Measurements from ENCODE around the gene ZDHHC14. TPM values are rescaled to one million over a fixed set of nuclear protein-coding genes. Genes with fewer than 3 reads are reported as not detected.

The ZDHHC14 gene
- total RNA-seq, 1 donor from 2014 or later = 6.8 TPM

DNA sequence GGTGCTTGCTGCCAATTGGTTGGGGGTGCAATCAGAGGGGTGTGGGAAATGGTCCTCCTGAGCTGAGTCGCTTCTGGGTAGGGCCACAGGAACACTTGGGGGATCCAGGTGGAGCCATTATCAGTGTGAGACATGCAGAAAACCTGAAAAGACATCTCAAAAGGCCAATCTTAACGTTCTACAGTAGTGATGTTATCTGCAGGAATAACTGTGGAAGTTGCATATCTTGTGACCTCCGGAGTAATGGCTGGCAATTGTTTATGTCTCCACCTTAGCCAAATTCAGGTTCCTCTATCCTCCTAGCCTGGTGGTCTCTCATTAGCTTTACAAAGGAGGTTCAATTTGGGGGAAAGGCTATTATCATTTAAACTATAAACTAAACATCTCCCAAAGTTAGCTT, 327.2 kb downstream of the ZDHHC14 start:
- Histone ChIP-seq H3K27ac (ENCODE audit: low read depth, low read length) (no peak overlapping the region), H3K4me3 (ENCODE audit: low read length in 3 of 3) (no peak overlapping the region), H3K27me3 (ENCODE audit: control insufficient read depth in 3 of 3, insufficient read depth in 3 of 3, low read length in 3 of 3) (peaks cover 0 to 6% (median 0%) of the 10 kb centered on the region in 3 donors), H3K9me3 (ENCODE audit: control insufficient read depth in 3 of 3, low read length in 3 of 3) (no peaks in the 10 kb centered on the region), H3K4me1 (ENCODE audit: control insufficient read depth in 3 of 3, insufficient read depth in 3 of 3, low read length in 3 of 3) (no peaks in the 10 kb centered on the region), H3K36me3 (ENCODE audit: control insufficient read depth in 3 of 3, insufficient read depth in 3 of 3, low read length in 3 of 3) (no peaks in the 10 kb centered on the region), H3K9ac (ENCODE audit: low read depth in 1 of 3, low read length in 3 of 3) (no peak overlapping the region)

DNA sequence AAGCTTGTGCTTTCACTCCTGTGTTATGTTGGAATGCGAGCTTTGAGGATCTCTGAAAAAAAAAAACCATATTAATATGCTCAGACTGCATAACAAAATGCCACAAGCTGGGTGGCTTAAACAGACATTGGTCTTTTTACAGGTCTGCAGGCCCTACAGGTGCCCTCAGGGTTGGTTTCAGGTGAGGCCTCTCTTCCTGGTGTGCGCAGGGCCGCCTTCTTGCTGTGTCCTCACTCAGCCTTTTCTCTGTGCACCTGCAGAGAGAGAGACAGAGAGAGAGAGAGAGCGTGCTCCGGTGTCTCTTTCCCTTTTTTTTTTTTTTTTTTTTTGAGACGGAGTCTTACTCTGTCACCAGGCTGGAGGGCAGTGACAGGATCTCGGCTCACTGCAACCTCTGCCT, 327.9 kb downstream of the ZDHHC14 start:
- Histone ChIP-seq H3K27ac (ENCODE audit: low read depth, low read length) (no peak overlapping the region), H3K4me1 (ENCODE audit: control insufficient read depth in 3 of 3, insufficient read depth in 3 of 3, low read length in 3 of 3) (no peaks in the 10 kb centered on the region), H3K4me3 (ENCODE audit: low read length in 3 of 3) (no peak overlapping the region), H3K36me3 (ENCODE audit: control insufficient read depth in 3 of 3, insufficient read depth in 3 of 3, low read length in 3 of 3) (no peaks in the 10 kb centered on the region), H3K27me3 (ENCODE audit: control insufficient read depth in 3 of 3, insufficient read depth in 3 of 3, low read length in 3 of 3) (peaks cover 0 to 6% (median 0%) of the 10 kb centered on the region in 3 donors), H3K9ac (ENCODE audit: low read depth in 1 of 3, low read length in 3 of 3) (no peak overlapping the region), H3K9me3 (ENCODE audit: control insufficient read depth in 3 of 3, low read length in 3 of 3) (no peaks in the 10 kb centered on the region)

DNA sequence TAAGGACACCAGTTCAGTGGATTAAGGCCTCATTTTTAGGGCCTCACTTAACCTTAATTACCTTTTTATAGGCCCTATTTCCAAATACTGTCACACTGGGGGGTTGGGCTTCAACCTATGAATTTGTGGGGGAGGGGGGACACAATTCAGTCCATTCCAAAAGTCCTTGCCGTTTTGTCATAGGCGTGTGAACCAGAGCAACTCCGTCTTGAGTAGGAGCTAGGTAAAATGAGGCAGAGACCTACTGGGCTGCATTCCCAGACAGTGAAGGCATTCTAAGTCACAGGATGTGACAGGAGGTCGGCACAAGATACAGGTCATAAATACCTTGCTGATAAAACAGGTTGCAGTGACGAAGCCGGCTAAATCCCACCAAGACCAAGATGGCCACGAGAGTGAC, 328.6 kb downstream of the ZDHHC14 start:
- Histone ChIP-seq H3K27me3 (ENCODE audit: control insufficient read depth in 3 of 3, insufficient read depth in 3 of 3, low read length in 3 of 3) (peaks cover 0 to 6% (median 0%) of the 10 kb centered on the region in 3 donors), H3K9me3 (ENCODE audit: control insufficient read depth in 3 of 3, low read length in 3 of 3) (no peaks in the 10 kb centered on the region), H3K27ac (ENCODE audit: low read depth, low read length) (no peak overlapping the region)

DNA sequence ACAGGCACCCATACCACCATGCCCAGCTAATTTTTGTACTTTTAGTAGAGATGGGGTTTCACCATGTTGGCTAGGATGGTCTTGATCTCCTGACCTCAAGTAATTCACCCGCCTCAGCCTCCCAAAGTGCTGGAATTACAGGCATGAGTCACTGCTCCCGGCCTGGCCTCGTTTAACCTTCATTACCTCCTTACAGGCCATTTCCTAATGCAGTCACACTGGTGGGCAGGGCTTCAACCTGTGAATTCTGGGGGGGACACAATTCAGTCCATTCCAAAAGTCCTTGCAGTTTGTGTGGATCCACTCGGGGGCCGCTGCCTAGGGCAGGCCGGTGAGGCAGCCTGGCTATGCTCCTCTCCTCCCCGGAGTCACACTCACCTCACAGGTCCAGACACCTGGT, 329.6 kb downstream of the ZDHHC14 start:
- H3K27ac ChIP-seq (ENCODE audit: low read depth, low read length) = no peak overlapping the region
- H3K27me3 ChIP-seq (ENCODE audit: control insufficient read depth in 3 of 3, insufficient read depth in 3 of 3, low read length in 3 of 3) = peaks cover 0 to 6% (median 0%) of the 10 kb centered on the region in 3 donors
- H3K4me3 ChIP-seq (ENCODE audit: low read length in 3 of 3) = no peak overlapping the region
- peaks cover 0 to 3% (median 0%) of the 10 kb centered on the region in 3 donors for H3K4me1 ChIP-seq (ENCODE audit: control insufficient read depth in 3 of 3, insufficient read depth in 3 of 3, low read length in 3 of 3)
- H3K36me3 ChIP-seq (ENCODE audit: control insufficient read depth in 3 of 3, insufficient read depth in 3 of 3, low read length in 3 of 3) = no peaks in the 10 kb centered on the region
- H3K9me3 ChIP-seq (ENCODE audit: control insufficient read depth in 3 of 3, low read length in 3 of 3) = no peaks in the 10 kb centered on the region
- no peak overlapping the region for H3K9ac ChIP-seq (ENCODE audit: low read depth in 1 of 3, low read length in 3 of 3)

More for the DNA sequence above, 328.6 kb downstream of the ZDHHC14 start:
- Histone ChIP-seq H3K9ac (ENCODE audit: low read depth in 1 of 3, low read length in 3 of 3) (no peak overlapping the region), H3K36me3 (ENCODE audit: control insufficient read depth in 3 of 3, insufficient read depth in 3 of 3, low read length in 3 of 3) (no peaks in the 10 kb centered on the region), H3K4me1 (ENCODE audit: control insufficient read depth in 3 of 3, insufficient read depth in 3 of 3, low read length in 3 of 3) (no peaks in the 10 kb centered on the region), H3K4me3 (ENCODE audit: low read length in 3 of 3) (no peak overlapping the region)

DNA sequence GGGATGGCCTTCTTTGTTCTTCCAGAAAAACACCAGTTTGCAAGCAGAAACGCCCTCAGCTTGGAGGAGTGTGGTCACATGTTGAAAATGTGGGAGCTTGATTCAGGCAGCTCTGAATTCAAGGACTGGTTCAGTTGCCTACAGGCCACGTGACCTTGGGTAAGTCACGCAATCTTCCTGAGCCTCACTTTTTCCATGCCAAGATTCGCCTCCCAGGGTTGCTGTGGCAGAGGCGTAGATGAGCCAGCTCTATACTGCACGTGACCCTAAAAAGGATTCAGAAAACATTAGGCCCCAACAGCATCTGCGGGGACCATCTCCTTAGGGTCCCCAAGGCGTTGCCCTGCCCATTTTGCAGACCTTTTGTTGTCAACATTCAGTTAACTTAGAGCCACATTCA, 330.1 kb downstream of the ZDHHC14 start:
- H3K27me3 ChIP-seq (ENCODE audit: control insufficient read depth in 3 of 3, insufficient read depth in 3 of 3, low read length in 3 of 3) = peaks cover 0 to 6% (median 0%) of the 10 kb centered on the region in 3 donors
- H3K27ac ChIP-seq (ENCODE audit: low read depth, low read length) = no peak overlapping the region
- no peak overlapping the region for H3K4me3 ChIP-seq (ENCODE audit: low read length in 3 of 3)
- no peaks in the 10 kb centered on the region for H3K36me3 ChIP-seq (ENCODE audit: control insufficient read depth in 3 of 3, insufficient read depth in 3 of 3, low read length in 3 of 3)
- no peaks in the 10 kb centered on the region for H3K9me3 ChIP-seq (ENCODE audit: control insufficient read depth in 3 of 3, low read length in 3 of 3)
- H3K9ac ChIP-seq (ENCODE audit: low read depth in 1 of 3, low read length in 3 of 3) = no peak overlapping the region
- peaks cover 0 to 3% (median 3%) of the 10 kb centered on the region in 3 donors for H3K4me1 ChIP-seq (ENCODE audit: control insufficient read depth in 3 of 3, insufficient read depth in 3 of 3, low read length in 3 of 3)

DNA sequence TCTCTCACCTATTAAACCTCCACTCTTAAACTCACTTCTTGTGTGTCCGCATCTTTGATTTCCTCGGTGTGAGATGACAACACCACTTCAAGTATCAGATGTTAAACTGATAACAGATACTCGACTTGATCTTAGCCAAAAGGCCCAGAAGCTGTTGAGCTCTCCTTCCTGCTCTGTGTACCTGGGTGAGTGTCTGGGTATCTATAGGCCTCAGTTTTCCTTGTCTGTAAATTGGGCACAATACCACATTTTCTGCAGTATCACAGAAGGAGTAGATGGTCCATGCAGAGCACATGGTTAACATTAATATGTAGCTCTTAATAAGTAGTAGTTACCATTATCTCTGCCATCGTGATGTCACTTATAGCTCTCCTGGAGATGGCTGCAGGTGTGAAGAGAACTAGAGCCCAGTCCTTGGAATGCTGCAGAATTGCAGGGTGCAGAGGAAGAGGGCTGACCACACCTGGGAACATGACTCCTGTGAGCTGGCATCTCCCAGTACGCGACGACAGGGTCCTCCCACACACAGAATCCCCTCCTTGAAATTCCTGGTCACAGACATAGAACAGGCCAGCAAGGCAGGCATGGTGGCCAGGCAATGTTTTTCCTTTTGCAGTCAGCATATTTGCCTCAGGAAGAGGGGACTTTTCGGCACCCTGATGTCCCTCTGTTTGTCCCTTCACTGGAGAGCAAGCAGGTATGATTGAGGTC, 331.8 kb downstream of the ZDHHC14 start:
- H3K9ac ChIP-seq (ENCODE audit: low read depth in 1 of 3, low read length in 3 of 3) = no peak overlapping the region

DNA sequence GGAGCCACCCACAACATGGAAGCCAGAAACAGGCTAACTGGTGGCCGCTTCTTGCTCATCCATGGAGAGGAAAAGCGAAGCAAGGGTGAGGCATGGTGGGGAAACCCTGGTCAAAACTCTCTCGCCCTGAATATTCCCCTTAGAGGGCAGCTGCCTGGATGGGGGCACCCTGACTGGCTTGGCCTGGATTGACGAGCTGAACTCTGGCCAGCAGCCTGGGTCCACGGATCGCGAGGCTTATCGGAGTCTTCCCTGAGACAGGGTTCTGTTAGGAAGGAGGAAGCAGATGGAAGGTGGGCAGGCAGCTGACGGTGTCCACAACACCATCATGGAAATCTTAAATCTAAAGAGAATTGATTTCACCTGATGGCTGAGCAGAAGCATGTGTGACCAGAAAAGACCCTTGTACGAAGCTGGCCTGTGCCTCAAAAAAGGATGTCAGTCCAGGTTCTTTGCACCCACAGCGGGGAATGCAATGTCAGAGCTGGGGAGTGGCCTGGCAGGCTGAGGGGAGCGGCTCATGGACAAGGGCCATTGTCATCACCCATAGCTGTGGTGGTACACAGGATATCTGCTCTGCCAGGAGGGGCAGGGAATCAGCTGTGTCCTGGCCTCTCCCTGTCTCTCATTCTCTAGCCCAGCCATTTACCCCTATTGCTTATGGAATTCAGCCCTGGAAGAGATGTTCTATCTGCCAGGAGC, 332.6 kb downstream of the ZDHHC14 start:
- Histone ChIP-seq H3K4me3 (ENCODE audit: low read length in 3 of 3) (no peak overlapping the region), H3K27me3 (ENCODE audit: control insufficient read depth in 3 of 3, insufficient read depth in 3 of 3, low read length in 3 of 3) (peaks cover 0 to 6% (median 0%) of the 10 kb centered on the region in 3 donors), H3K4me1 (ENCODE audit: control insufficient read depth in 3 of 3, insufficient read depth in 3 of 3, low read length in 3 of 3) (peaks cover 0 to 7% (median 7%) of the 10 kb centered on the region in 3 donors), H3K9me3 (ENCODE audit: control insufficient read depth in 3 of 3, low read length in 3 of 3) (no peaks in the 10 kb centered on the region), H3K9ac (ENCODE audit: low read depth in 1 of 3, low read length in 3 of 3) (no peak overlapping the region), H3K27ac (ENCODE audit: low read depth, low read length) (no peak overlapping the region), H3K36me3 (ENCODE audit: control insufficient read depth in 3 of 3, insufficient read depth in 3 of 3, low read length in 3 of 3) (no peaks in the 10 kb centered on the region)

More for the DNA sequence above, 331.8 kb downstream of the ZDHHC14 start:
- peaks cover 0 to 7% (median 5%) of the 10 kb centered on the region in 3 donors for H3K4me1 ChIP-seq (ENCODE audit: control insufficient read depth in 3 of 3, insufficient read depth in 3 of 3, low read length in 3 of 3)
- no peaks in the 10 kb centered on the region for H3K36me3 ChIP-seq (ENCODE audit: control insufficient read depth in 3 of 3, insufficient read depth in 3 of 3, low read length in 3 of 3)
- H3K9me3 ChIP-seq (ENCODE audit: control insufficient read depth in 3 of 3, low read length in 3 of 3) = no peaks in the 10 kb centered on the region
- H3K4me3 ChIP-seq (ENCODE audit: low read length in 3 of 3) = no peak overlapping the region
- H3K27ac ChIP-seq (ENCODE audit: low read depth, low read length) = no peak overlapping the region
- peaks cover 0 to 6% (median 0%) of the 10 kb centered on the region in 3 donors for H3K27me3 ChIP-seq (ENCODE audit: control insufficient read depth in 3 of 3, insufficient read depth in 3 of 3, low read length in 3 of 3)

DNA sequence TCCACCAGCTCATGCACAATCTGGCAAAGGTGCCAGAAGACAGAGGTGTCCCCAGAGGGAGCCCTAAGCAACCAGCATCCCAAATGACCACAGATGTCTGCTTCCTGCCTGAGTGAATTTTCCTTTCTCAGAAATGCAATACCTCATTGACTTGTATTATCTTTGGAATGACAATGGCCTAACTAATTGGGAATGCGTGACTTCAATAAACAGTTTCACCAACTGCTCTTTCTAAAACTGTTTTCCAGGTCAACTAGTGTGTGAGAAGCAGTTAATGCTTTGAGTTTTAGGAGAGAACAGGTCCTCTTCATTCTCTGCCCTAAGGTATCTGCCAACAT, 333.1 kb downstream of the ZDHHC14 start:
- H3K4me1 ChIP-seq (ENCODE audit: control insufficient read depth in 3 of 3, insufficient read depth in 3 of 3, low read length in 3 of 3) = peaks cover 4 to 12% (median 11%) of the 10 kb centered on the region in 3 donors
- no peak overlapping the region for H3K4me3 ChIP-seq (ENCODE audit: low read length in 3 of 3)
- peak overlapping the region; percentile 36 for H3K27ac ChIP-seq (ENCODE audit: low read depth, low read length)
- no peak overlapping the region for H3K9ac ChIP-seq (ENCODE audit: low read depth in 1 of 3, low read length in 3 of 3)
- H3K27me3 ChIP-seq (ENCODE audit: control insufficient read depth in 3 of 3, insufficient read depth in 3 of 3, low read length in 3 of 3) = peaks cover 0 to 6% (median 0%) of the 10 kb centered on the region in 3 donors
- no peaks in the 10 kb centered on the region for H3K36me3 ChIP-seq (ENCODE audit: control insufficient read depth in 3 of 3, insufficient read depth in 3 of 3, low read length in 3 of 3)
- H3K9me3 ChIP-seq (ENCODE audit: control insufficient read depth in 3 of 3, low read length in 3 of 3) = no peaks in the 10 kb centered on the region

DNA sequence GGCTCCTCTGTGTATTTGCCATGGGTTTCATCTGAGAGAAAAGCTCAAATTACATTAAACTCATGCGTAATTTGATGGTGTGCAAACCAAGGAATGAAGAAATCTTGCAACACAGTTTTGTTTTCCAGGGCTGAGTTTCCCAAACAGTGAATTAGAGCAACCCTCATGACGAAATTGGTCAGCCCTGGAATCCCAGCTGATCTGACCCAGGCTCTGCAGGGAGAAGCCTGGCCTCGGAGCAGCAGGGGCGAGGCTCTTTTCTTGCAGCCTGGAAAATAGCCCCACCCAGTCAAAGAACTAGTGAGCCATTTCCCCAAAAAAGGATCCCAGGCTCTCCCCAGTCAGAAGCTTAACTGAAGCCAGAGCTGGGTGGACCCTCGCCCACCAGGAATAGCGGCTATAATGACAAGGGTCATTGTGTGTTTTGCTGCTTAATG, 334.8 kb downstream of the ZDHHC14 start:
- no peaks in the 10 kb centered on the region for H3K9me3 ChIP-seq (ENCODE audit: control insufficient read depth in 3 of 3, low read length in 3 of 3)
- peaks cover 0 to 6% (median 0%) of the 10 kb centered on the region in 3 donors for H3K27me3 ChIP-seq (ENCODE audit: control insufficient read depth in 3 of 3, insufficient read depth in 3 of 3, low read length in 3 of 3)
- H3K4me3 ChIP-seq (ENCODE audit: low read length in 3 of 3) = peak overlapping the region in 1 of 3 donors; percentile 23
- H3K27ac ChIP-seq (ENCODE audit: low read depth, low read length) = peak overlapping the region; percentile 53
- H3K4me1 ChIP-seq (ENCODE audit: control insufficient read depth in 3 of 3, insufficient read depth in 3 of 3, low read length in 3 of 3) = peaks cover 5 to 15% (median 15%) of the 10 kb centered on the region in 3 donors
- no peaks in the 10 kb centered on the region for H3K36me3 ChIP-seq (ENCODE audit: control insufficient read depth in 3 of 3, insufficient read depth in 3 of 3, low read length in 3 of 3)
- no peak overlapping the region for H3K9ac ChIP-seq (ENCODE audit: low read depth in 1 of 3, low read length in 3 of 3)

Measured in skeletal muscle tissue (tissue), 4 donors.